Small intestine (tissue), 7 donors: ENCODE results near the gene SUN3. TPM values are rescaled to one million over a fixed set of nuclear protein-coding genes. Genes with fewer than 3 reads are reported as not detected.
A peak's percentile ranks its signal among the peaks of the same experiment; 100 is the strongest.

ENCODE experiments used
- DNase-seq, 2 donors: peaks; one replicate each; pipeline versions ENCODE4 v3.0.0 to v3.0.0-alpha.2; 2013
- FAIRE-seq: peaks from 2 replicates; lab custom pipeline; 2012; peaks lifted over from hg19 to GRCh38; lab: Jason Lieb, UNC
- H3K27ac ChIP-seq, 3 donors: one replicate each; pipeline ENCODE4 v1.5.1; 2013; ENCODE audit warnings: low read length in 2 of 3, mild to moderate bottlenecking in 2 of 3, control low read depth in 1 of 3, inconsistent platforms in 1 of 3, low read depth in 1 of 3, moderate library complexity in 1 of 3
- H3K27me3 ChIP-seq, 3 donors: one replicate each; pipeline ENCODE4 v1.6.1; 2013; ENCODE audit warnings: low read length in 3 of 3, inconsistent platforms in 1 of 3; ENCODE audit not compliant: control insufficient read depth in 3 of 3, insufficient read depth in 3 of 3
- H3K36me3 ChIP-seq, 3 donors: one replicate each; pipeline ENCODE4 v1.6.1; 2013; ENCODE audit warnings: low read length in 3 of 3, inconsistent platforms in 1 of 3, low read depth in 1 of 3, mild to moderate bottlenecking in 1 of 3, moderate library complexity in 1 of 3; ENCODE audit not compliant: control insufficient read depth in 3 of 3, insufficient read depth in 2 of 3
- H3K4me1 ChIP-seq, 3 donors: one replicate each; pipeline ENCODE4 v1.6.1; 2013; ENCODE audit warnings: low read length in 2 of 3, inconsistent platforms in 1 of 3, low read depth in 1 of 3, mild to moderate bottlenecking in 1 of 3, moderate library complexity in 1 of 3; ENCODE audit not compliant: control insufficient read depth in 3 of 3, insufficient read depth in 2 of 3
- H3K4me3 ChIP-seq, 3 donors: one replicate each; pipeline ENCODE4 v1.5.1; 2013; ENCODE audit warnings: low read length in 3 of 3, control low read depth in 1 of 3, inconsistent platforms in 1 of 3, low read depth in 1 of 3, mild to moderate bottlenecking in 1 of 3, moderate library complexity in 1 of 3
- H3K9me3 ChIP-seq, 2 donors: one replicate each; pipeline ENCODE4 v1.6.1; 2013; ENCODE audit warnings: low read depth in 1 of 2, low read length in 1 of 2; ENCODE audit not compliant: control insufficient read depth in 2 of 2, insufficient read depth in 1 of 2
- WGBS, 3 donors: extraction: QIAGEN DNeasy Blood & Tissue Kit; methylation state at CpG; one replicate each; pipeline ENCODE4 v1.1.7; 2013; 5-methylcytosine and 5-hydroxymethylcytosine counted together
- polyA plus RNA-seq, 4 donors: library from polyadenylated mRNA; stranded (reverse) in 3 of 4; unstranded in 1 of 4; fragments of 200-250 nt in 3 of 4; fragments of 120-200 nt in 1 of 4; gene quantifications; one replicate each; pipeline versions ENCODE4 v1.2.1 to v1.2.3, GENCODE V29; 2013
- donor health status: healthy with polysubstance abuse.
- donor health status: control.
- donor health status: control.
- donor health status: Bipolar disorder and iron deficiency.
- donor health status: healthy.

SUN3 gene
- polyA plus RNA-seq, 4 donors = not detected

GRCh38 chr7:47967123-47967522 lies 61.8 kb downstream of the SUN3 start:
- DNase-seq = no peak
- Histone ChIP-seq H3K4me3 (no peak overlapping the region), H3K9me3 (no peaks in the 10 kb centered on the region), H3K4me1 (peaks cover 2 to 7% (median 4%) of the 10 kb centered on the region in 3 donors), H3K36me3 (peaks cover 13 to 56% (median 23%) of the 10 kb centered on the region in 3 donors), H3K27ac (no peak overlapping the region), H3K27me3 (no peaks in the 10 kb centered on the region)
- WGBS, 3 donors = 92 to 97% (median 95%) methylated on average over 5 of the region's 5 CpGs
- no peak for FAIRE-seq

- 89 to 93% (median 90%) methylated on average over 5 of the region's 5 CpGs for WGBS, 3 donors
- no peak for DNase-seq
- Histone ChIP-seq H3K4me3 (no peak overlapping the region), H3K27me3 (no peaks in the 10 kb centered on the region), H3K27ac (no peak overlapping the region), H3K9me3 (no peaks in the 10 kb centered on the region), H3K36me3 (peaks cover 13 to 61% (median 25%) of the 10 kb centered on the region in 3 donors), H3K4me1 (peaks cover 0 to 3% (median 2%) of the 10 kb centered on the region in 3 donors)
- no peak for FAIRE-seq
Observed at GRCh38 chr7:47965456-47965855, 63.5 kb downstream of the SUN3 start.

- Histone ChIP-seq H3K4me1 (peaks cover 0 to 2% (median 0%) of the 10 kb centered on the region in 3 donors), H3K4me3 (no peak overlapping the region), H3K36me3 (peaks cover 13 to 52% (median 26%) of the 10 kb centered on the region in 3 donors), H3K27ac (no peak overlapping the region), H3K27me3 (no peaks in the 10 kb centered on the region), H3K9me3 (no peaks in the 10 kb centered on the region)
- 20 to 66% (median 35%) methylated on average over 3 of the region's 3 CpGs for WGBS, 3 donors
- no peak for FAIRE-seq
- peak in 1 of 2 donors; percentile 87 for DNase-seq
Observed at GRCh38 chr7:47962262-47962661, 66.6 kb downstream of the SUN3 start.

GRCh38 chr7:47957156-47957555 lies 71.8 kb downstream of the SUN3 start:
- FAIRE-seq = no peak
- H3K27me3 ChIP-seq = no peaks in the 10 kb centered on the region

GRCh38 chr7:47956220-47956619 lies 72.7 kb downstream of the SUN3 start:
- Histone ChIP-seq H3K4me3 (no peak overlapping the region), H3K4me1 (no peaks in the 10 kb centered on the region), H3K27ac (no peak overlapping the region), H3K27me3 (no peaks in the 10 kb centered on the region), H3K9me3 (no peaks in the 10 kb centered on the region), H3K36me3 (peaks cover 0 to 14% (median 5%) of the 10 kb centered on the region in 3 donors)
- FAIRE-seq (no peak), DNase-seq (no peak)
- WGBS, 3 donors = 87 to 89% (median 87%) methylated on average over 6 of the region's 6 CpGs

More at GRCh38 chr7:47957156-47957555, 71.8 kb downstream of the SUN3 start:
- Histone ChIP-seq H3K4me3 (no peak overlapping the region), H3K9me3 (no peaks in the 10 kb centered on the region), H3K4me1 (no peaks in the 10 kb centered on the region), H3K36me3 (peaks cover 0 to 21% (median 7%) of the 10 kb centered on the region in 3 donors), H3K27ac (no peak overlapping the region)
- 77 to 87% (median 78%) methylated on average over 6 of the region's 6 CpGs for WGBS, 3 donors
- DNase-seq = no peak

GRCh38 chr7:47954231-47954911 lies 74.5 kb downstream of the SUN3 start:
- 85 to 91% (median 86%) methylated on average over 4 of the region's 4 CpGs for WGBS, 3 donors
- no peak overlapping the region for H3K4me3 ChIP-seq

GRCh38 chr7:47953822-47954221 lies 75.1 kb downstream of the SUN3 start:
- Histone ChIP-seq H3K9me3 (no peaks in the 10 kb centered on the region), H3K27me3 (no peaks in the 10 kb centered on the region), H3K4me3 (no peak overlapping the region), H3K27ac (no peak overlapping the region), H3K4me1 (peaks cover 0 to 5% (median 0%) of the 10 kb centered on the region in 3 donors), H3K36me3 (peaks cover 0 to 14% (median 5%) of the 10 kb centered on the region in 3 donors)
- DNase-seq (no peak), FAIRE-seq (no peak)
- WGBS, 3 donors = 87 to 91% (median 91%) methylated on average over 4 of the region's 4 CpGs

More at GRCh38 chr7:47954231-47954911, 74.5 kb downstream of the SUN3 start:
- no peaks in the 10 kb centered on the region for H3K27me3 ChIP-seq
- no peaks in the 10 kb centered on the region for H3K9me3 ChIP-seq
- H3K4me1 ChIP-seq = peaks cover 0 to 5% (median 0%) of the 10 kb centered on the region in 3 donors
- no peak for FAIRE-seq
- no peak for DNase-seq
- H3K36me3 ChIP-seq = peaks cover 0 to 14% (median 5%) of the 10 kb centered on the region in 3 donors
- no peak overlapping the region for H3K27ac ChIP-seq

- DNase-seq (no peak), FAIRE-seq (no peak)
- Histone ChIP-seq H3K36me3 (peaks cover 0 to 11% (median 2%) of the 10 kb centered on the region in 3 donors), H3K4me1 (peaks cover 0 to 5% (median 0%) of the 10 kb centered on the region in 3 donors), H3K4me3 (no peak overlapping the region), H3K27me3 (no peaks in the 10 kb centered on the region), H3K9me3 (no peaks in the 10 kb centered on the region), H3K27ac (no peak overlapping the region)
- 73 to 86% (median 83%) methylated on average over 4 of the region's 4 CpGs for WGBS, 3 donors
Observed at GRCh38 chr7:47952224-47952623, 76.7 kb downstream of the SUN3 start.
